HG03135 (cell line): Measurements from ENCODE around the gene CTBP1.

Experiments
- ATAC-seq: cut with Tn5 transposase; IDR thresholded peaks from one replicate; pipeline ENCODE4 v1.9.1; 2021; ENCODE audit warnings: mild to moderate bottlenecking, moderate library complexity; ENCODE audit not compliant: unreplicated experiment

CTBP1 gene

GRCh38 chr4:1285151-1285789 lies 36.3 kb upstream of the CTBP1 start:
- ATAC-seq: no peak

- no peak for ATAC-seq
Observed at GRCh38 chr4:1283711-1284110, 34.8 kb upstream of the CTBP1 start.

GRCh38 chr4:1279253-1279652 lies 30.3 kb upstream of the CTBP1 start:
- no peak for ATAC-seq

- ATAC-seq: no peak
Observed at GRCh38 chr4:1277667-1278665, 29.0 kb upstream of the CTBP1 start.

GRCh38 chr4:1276984-1277383 lies 28.1 kb upstream of the CTBP1 start:
- no peak for ATAC-seq

GRCh38 chr4:1274871-1275270 lies 25.9 kb upstream of the CTBP1 start:
- no peak for ATAC-seq

GRCh38 chr4:1271686-1272085 lies 22.8 kb upstream of the CTBP1 start:
- no peak for ATAC-seq

- ATAC-seq: no peak
Observed at GRCh38 chr4:1269209-1269608, 20.3 kb upstream of the CTBP1 start.

- ATAC-seq: no peak
Observed at GRCh38 chr4:1266881-1267763, 18.2 kb upstream of the CTBP1 start.

GRCh38 chr4:1265351-1265750 lies 16.4 kb upstream of the CTBP1 start:
- no peak for ATAC-seq

- no peak for ATAC-seq
Observed at GRCh38 chr4:1264942-1265341, 16.0 kb upstream of the CTBP1 start.

- no peak for ATAC-seq
Observed at GRCh38 chr4:1261107-1261928, 12.4 kb upstream of the CTBP1 start.

GRCh38 chr4:1260418-1261106 lies 11.6 kb upstream of the CTBP1 start:
- ATAC-seq: no peak

- no peak for ATAC-seq
Observed at GRCh38 chr4:1259966-1260365, 11.0 kb upstream of the CTBP1 start.

GRCh38 chr4:1258457-1258856 lies 9.5 kb upstream of the CTBP1 start:
- ATAC-seq: no peak

GRCh38 chr4:1255699-1256098 lies 6.8 kb upstream of the CTBP1 start:
- no peak for ATAC-seq

GRCh38 chr4:1255151-1255550 lies 6.2 kb upstream of the CTBP1 start:
- no peak for ATAC-seq

- no peak for ATAC-seq
Observed at GRCh38 chr4:1253831-1254230, 4.9 kb upstream of the CTBP1 start.

GRCh38 chr4:1252928-1253492 lies 4.1 kb upstream of the CTBP1 start:
- ATAC-seq: no peak

GRCh38 chr4:1251773-1252066 lies 2.8 kb upstream of the CTBP1 start:
- ATAC-seq: no peak
